ENCODE measurements around the gene FAHD1.

Gene FAHD1

DNA sequence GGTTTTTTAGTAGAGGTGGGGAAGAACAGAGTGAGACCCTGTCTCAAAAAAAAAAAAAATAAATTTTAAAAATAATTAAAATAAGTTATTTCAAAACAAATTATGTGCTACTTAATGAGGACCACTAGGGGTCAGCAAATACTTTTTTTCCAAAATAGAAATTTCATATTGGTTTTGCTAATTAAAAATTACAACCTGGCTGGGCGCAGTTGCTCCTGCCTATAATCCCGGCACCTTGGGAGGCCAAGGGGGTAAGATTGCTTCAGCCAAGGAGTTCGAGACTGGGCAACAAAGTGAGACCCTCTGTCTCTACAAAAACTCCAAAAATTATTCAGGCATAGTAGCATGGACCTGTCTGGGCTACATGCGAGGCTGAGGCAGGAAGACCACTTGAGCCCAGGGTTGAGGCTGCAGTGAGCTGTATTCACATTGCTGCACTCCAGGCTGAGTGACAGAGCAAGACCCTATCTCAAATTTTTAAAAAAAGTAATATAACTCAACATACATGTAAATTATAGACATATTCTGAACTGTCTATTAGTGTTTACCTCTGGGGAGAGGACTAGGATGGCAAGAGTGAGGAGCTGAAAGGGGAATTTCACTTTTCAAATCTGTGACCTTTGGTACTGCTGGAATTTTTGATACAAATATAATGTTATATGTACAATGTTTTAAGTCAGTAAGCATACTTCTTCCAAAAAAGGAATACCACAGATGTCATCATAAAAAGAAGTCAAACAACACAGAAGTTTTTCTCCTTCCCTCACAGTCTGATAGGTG is 36.9 kb downstream of the FAHD1 start:
- Histone ChIP-seq H3K36me3 (ENCODE audit: control insufficient read depth in 2 of 2, insufficient read depth in 1 of 2, low read length in 2 of 2) (no peaks in the 10 kb centered on the region), H3K27ac (ENCODE audit: extremely low read depth, low read depth, low read length) (no peak overlapping the region), H3K4me3 (ENCODE audit: low read depth, low read length) (no peak overlapping the region), H3K9me3 (ENCODE audit: control insufficient read depth, insufficient read depth, low read depth, low read length) (no peaks in the 10 kb centered on the region), H3K4me1 (ENCODE audit: control insufficient read depth, insufficient read depth, low read length) (no peaks in the 10 kb centered on the region; the same call in 1 of the 2 replicates)
- ChIA-PET POLR2A (interaction anchor here (1.2 kb wide), 1 partner anchor 101 kb away, joined by 3 read pairs; the partner anchor contains the start of gene RPS2), CTCF (interaction anchor here (0.6 to 6.9 kb wide), 21 partner anchors 9 to 276 kb away, joined by 3 to 57 read pairs (median 4); partner anchors contain the start of gene RPL3L)
- no peak for TF ChIP-seq ZNF629 (tag by site-specific recombination; IDR thresholded peaks at IDR 0.05)
- TF ChIP-seq ZNF37A (tag by site-specific recombination; IDR thresholded peaks at IDR 0.05): no peak
- TF ChIP-seq, protein P1, sequence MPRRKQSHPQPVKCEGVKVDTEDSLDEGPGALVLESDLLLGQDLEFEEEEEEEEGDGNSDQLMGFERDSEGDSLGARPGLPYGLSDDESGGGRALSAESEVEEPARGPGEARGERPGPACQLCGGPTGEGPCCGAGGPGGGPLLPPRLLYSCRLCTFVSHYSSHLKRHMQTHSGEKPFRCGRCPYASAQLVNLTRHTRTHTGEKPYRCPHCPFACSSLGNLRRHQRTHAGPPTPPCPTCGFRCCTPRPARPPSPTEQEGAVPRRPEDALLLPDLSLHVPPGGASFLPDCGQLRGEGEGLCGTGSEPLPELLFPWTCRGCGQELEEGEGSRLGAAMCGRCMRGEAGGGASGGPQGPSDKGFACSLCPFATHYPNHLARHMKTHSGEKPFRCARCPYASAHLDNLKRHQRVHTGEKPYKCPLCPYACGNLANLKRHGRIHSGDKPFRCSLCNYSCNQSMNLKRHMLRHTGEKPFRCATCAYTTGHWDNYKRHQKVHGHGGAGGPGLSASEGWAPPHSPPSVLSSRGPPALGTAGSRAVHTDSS (tag by site-specific recombination; IDR thresholded peaks at IDR 0.05): no peak
- TF ChIP-seq KLF7 (tag by site-specific recombination; IDR thresholded peaks at IDR 0.05; ENCODE audit: borderline replicate concordance): no peak
- TF ChIP-seq ZNF747 (tag by site-specific recombination; IDR thresholded peaks at IDR 0.05): no peak
- no peak for TF ChIP-seq ZBTB7A (tag by site-specific recombination; IDR thresholded peaks at IDR 0.05; ENCODE audit: low read depth)
- 0 out of 2 replicates have a peak, but pooled peaks have one; percentile 29 for TF ChIP-seq ZNF184 (tag by site-specific recombination; IDR thresholded peaks at IDR 0.05)
- TF ChIP-seq, protein P2, sequence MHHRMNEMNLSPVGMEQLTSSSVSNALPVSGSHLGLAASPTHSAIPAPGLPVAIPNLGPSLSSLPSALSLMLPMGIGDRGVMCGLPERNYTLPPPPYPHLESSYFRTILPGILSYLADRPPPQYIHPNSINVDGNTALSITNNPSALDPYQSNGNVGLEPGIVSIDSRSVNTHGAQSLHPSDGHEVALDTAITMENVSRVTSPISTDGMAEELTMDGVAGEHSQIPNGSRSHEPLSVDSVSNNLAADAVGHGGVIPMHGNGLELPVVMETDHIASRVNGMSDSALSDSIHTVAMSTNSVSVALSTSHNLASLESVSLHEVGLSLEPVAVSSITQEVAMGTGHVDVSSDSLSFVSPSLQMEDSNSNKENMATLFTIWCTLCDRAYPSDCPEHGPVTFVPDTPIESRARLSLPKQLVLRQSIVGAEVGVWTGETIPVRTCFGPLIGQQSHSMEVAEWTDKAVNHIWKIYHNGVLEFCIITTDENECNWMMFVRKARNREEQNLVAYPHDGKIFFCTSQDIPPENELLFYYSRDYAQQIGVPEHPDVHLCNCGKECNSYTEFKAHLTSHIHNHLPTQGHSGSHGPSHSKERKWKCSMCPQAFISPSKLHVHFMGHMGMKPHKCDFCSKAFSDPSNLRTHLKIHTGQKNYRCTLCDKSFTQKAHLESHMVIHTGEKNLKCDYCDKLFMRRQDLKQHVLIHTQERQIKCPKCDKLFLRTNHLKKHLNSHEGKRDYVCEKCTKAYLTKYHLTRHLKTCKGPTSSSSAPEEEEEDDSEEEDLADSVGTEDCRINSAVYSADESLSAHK (tag by site-specific recombination; IDR thresholded peaks at IDR 0.05): no peak
- peak; percentile 51; the same call in 1 of the 2 replicates for TF ChIP-seq KLF10 (tag by site-specific recombination; IDR thresholded peaks at IDR 0.05)
- TF ChIP-seq ZFP41 (tag by site-specific recombination; IDR thresholded peaks at IDR 0.05; ENCODE audit: borderline replicate concordance): no peak
- TF ChIP-seq, protein P3, sequence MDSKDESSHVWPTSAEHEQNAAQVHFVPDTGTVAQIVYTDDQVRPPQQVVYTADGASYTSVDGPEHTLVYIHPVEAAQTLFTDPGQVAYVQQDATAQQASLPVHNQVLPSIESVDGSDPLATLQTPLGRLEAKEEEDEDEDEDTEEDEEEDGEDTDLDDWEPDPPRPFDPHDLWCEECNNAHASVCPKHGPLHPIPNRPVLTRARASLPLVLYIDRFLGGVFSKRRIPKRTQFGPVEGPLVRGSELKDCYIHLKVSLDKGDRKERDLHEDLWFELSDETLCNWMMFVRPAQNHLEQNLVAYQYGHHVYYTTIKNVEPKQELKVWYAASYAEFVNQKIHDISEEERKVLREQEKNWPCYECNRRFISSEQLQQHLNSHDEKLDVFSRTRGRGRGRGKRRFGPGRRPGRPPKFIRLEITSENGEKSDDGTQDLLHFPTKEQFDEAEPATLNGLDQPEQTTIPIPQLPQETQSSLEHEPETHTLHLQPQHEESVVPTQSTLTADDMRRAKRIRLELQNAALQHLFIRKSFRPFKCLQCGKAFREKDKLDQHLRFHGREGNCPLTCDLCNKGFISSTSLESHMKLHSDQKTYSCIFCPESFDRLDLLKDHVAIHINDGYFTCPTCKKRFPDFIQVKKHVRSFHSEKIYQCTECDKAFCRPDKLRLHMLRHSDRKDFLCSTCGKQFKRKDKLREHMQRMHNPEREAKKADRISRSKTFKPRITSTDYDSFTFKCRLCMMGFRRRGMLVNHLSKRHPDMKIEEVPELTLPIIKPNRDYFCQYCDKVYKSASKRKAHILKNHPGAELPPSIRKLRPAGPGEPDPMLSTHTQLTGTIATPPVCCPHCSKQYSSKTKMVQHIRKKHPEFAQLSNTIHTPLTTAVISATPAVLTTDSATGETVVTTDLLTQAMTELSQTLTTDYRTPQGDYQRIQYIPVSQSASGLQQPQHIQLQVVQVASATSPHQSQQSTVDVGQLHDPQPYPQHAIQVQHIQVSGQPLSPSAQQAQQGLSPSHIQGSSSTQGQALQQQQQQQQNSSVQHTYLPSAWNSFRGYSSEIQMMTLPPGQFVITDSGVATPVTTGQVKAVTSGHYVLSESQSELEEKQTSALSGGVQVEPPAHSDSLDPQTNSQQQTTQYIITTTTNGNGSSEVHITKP (tag by site-specific recombination; IDR thresholded peaks at IDR 0.05): no peak
- no peak for TF ChIP-seq HOXC10 (CRISPR knock-in tag; IDR thresholded peaks at IDR 0.05)
- TF ChIP-seq ZNF626 (tag by site-specific recombination; IDR thresholded peaks at IDR 0.05): no peak
- TF ChIP-seq, protein P4, sequence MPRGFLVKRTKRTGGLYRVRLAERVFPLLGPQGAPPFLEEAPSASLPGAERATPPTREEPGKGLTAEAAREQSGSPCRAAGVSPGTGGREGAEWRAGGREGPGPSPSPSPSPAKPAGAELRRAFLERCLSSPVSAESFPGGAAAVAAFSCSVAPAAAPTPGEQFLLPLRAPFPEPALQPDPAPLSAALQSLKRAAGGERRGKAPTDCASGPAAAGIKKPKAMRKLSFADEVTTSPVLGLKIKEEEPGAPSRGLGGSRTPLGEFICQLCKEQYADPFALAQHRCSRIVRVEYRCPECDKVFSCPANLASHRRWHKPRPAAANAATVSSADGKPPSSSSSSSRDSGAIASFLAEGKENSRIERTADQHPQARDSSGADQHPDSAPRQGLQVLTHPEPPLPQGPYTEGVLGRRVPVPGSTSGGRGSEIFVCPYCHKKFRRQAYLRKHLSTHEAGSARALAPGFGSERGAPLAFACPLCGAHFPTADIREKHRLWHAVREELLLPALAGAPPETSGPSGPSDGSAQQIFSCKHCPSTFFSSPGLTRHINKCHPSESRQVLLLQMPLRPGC (tag by site-specific recombination; IDR thresholded peaks at IDR 0.05): no peak
- no peak for TF ChIP-seq ZNF140 (tag by site-specific recombination; IDR thresholded peaks at IDR 0.05)
- no peak for TF ChIP-seq ZNF138 (tag by site-specific recombination; IDR thresholded peaks at IDR 0.05; ENCODE audit: borderline replicate concordance)
- no peak for TF ChIP-seq ZNF23 (tag by site-specific recombination; IDR thresholded peaks at IDR 0.05; ENCODE audit: borderline replicate concordance)
- TF ChIP-seq ZNF664 (tag by site-specific recombination; IDR thresholded peaks at IDR 0.05): no peak
- TF ChIP-seq, protein P5, sequence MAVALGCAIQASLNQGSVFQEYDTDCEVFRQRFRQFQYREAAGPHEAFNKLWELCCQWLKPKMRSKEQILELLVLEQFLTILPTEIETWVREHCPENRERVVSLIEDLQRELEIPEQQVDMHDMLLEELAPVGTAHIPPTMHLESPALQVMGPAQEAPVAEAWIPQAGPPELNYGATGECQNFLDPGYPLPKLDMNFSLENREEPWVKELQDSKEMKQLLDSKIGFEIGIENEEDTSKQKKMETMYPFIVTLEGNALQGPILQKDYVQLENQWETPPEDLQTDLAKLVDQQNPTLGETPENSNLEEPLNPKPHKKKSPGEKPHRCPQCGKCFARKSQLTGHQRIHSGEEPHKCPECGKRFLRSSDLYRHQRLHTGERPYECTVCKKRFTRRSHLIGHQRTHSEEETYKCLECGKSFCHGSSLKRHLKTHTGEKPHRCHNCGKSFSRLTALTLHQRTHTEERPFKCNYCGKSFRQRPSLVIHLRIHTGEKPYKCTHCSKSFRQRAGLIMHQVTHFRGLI (tag by site-specific recombination; IDR thresholded peaks at IDR 0.05): peak; percentile 95; the same call in 1 of the 2 replicates
- no peak for TF ChIP-seq HOXD13 (CRISPR knock-in tag; IDR thresholded peaks at IDR 0.05; ENCODE audit: borderline replicate concordance)
- no peak for TF ChIP-seq ZNF670 (tag by site-specific recombination; IDR thresholded peaks at IDR 0.05; ENCODE audit: low read depth)
- no peak for TF ChIP-seq ZNF366 (tag by site-specific recombination; conservative IDR thresholded peaks at IDR 0.05)
- TF ChIP-seq, protein P6, sequence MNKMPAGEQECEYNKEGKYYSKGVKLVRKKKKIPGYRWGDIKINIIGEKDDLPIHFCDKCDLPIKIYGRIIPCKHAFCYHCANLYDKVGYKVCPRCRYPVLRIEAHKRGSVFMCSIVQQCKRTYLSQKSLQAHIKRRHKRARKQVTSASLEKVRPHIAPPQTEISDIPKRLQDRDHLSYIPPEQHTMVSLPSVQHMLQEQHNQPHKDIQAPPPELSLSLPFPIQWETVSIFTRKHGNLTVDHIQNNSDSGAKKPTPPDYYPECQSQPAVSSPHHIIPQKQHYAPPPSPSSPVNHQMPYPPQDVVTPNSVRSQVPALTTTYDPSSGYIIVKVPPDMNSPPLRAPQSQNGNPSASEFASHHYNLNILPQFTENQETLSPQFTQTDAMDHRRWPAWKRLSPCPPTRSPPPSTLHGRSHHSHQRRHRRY (tag by site-specific recombination; IDR thresholded peaks at IDR 0.05): no peak
- TF ChIP-seq, protein P7, sequence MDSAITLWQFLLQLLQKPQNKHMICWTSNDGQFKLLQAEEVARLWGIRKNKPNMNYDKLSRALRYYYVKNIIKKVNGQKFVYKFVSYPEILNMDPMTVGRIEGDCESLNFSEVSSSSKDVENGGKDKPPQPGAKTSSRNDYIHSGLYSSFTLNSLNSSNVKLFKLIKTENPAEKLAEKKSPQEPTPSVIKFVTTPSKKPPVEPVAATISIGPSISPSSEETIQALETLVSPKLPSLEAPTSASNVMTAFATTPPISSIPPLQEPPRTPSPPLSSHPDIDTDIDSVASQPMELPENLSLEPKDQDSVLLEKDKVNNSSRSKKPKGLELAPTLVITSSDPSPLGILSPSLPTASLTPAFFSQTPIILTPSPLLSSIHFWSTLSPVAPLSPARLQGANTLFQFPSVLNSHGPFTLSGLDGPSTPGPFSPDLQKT (IDR thresholded peaks at IDR 0.05; ENCODE audit: borderline replicate concordance, low read depth, low read length): no peak
